ENCODE results near the gene ZNF619.

ZNF619 gene

DNA sequence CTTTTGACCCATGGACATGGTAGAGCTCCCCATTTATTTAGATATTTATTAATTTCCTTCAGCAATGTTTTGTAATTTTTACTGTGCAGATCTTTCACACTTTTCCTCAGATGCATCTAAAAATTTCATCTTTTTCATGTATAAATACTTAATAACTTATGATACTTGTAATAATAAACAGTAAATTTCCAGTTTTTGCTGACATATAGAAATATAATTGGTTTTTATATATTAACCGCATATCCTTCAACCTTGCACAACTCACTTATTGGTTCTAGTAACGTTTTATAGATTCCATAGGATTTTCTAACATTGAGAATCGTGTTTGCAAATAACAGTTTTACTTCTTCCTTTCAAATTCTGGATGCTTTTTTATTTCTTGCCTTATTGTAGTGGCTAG lies 44.3 kb downstream of the ZNF619 start:
- in situ Hi-C loops (cut with MboI; ENCODE audit: low pct_unique_long_range_greater_than_20kb, low sequenced_read_pairs, unreplicated experiment) = no loop called here
- TF ChIP-seq, protein P1, sequence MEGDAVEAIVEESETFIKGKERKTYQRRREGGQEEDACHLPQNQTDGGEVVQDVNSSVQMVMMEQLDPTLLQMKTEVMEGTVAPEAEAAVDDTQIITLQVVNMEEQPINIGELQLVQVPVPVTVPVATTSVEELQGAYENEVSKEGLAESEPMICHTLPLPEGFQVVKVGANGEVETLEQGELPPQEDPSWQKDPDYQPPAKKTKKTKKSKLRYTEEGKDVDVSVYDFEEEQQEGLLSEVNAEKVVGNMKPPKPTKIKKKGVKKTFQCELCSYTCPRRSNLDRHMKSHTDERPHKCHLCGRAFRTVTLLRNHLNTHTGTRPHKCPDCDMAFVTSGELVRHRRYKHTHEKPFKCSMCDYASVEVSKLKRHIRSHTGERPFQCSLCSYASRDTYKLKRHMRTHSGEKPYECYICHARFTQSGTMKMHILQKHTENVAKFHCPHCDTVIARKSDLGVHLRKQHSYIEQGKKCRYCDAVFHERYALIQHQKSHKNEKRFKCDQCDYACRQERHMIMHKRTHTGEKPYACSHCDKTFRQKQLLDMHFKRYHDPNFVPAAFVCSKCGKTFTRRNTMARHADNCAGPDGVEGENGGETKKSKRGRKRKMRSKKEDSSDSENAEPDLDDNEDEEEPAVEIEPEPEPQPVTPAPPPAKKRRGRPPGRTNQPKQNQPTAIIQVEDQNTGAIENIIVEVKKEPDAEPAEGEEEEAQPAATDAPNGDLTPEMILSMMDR (IDR thresholded peaks at IDR 0.05; ENCODE audit: extremely low read depth, insufficient read depth, missing control alignments) = no peak
- DNase-seq (ENCODE audit: low spot score) = no peak

- TF ChIP-seq, protein P1 (IDR thresholded peaks at IDR 0.05; ENCODE audit: extremely low read depth, insufficient read depth, missing control alignments) = no peak
- no peak for DNase-seq (ENCODE audit: low spot score)
- in situ Hi-C loops (cut with MboI; ENCODE audit: low pct_unique_long_range_greater_than_20kb, low sequenced_read_pairs, unreplicated experiment) = no loop called here
Observed at GRCh38 chr3:40523781-40524180, 46.9 kb downstream of the ZNF619 start.

- in situ Hi-C loops (cut with MboI; ENCODE audit: low pct_unique_long_range_greater_than_20kb, low sequenced_read_pairs, unreplicated experiment) = no loop called here
- TF ChIP-seq, protein P1 (IDR thresholded peaks at IDR 0.05; ENCODE audit: extremely low read depth, insufficient read depth, missing control alignments) = no peak
- DNase-seq (ENCODE audit: low spot score) = no peak
Observed at GRCh38 chr3:40524222-40524567, 47.3 kb downstream of the ZNF619 start.

- in situ Hi-C loops (cut with MboI; ENCODE audit: low pct_unique_long_range_greater_than_20kb, low sequenced_read_pairs, unreplicated experiment) = no loop called here
- DNase-seq (ENCODE audit: low spot score) = peak; percentile 92
- TF ChIP-seq, protein P1 (IDR thresholded peaks at IDR 0.05; ENCODE audit: extremely low read depth, insufficient read depth, missing control alignments) = no peak
Observed at GRCh38 chr3:40524568-40525285, 47.8 kb downstream of the ZNF619 start, which contains the start of gene ZNF621. TSS of gene ZNF621 (plus strand) at chr3:40524960. CDS start at chr3:40525841, 881 bp downstream.

DNA sequence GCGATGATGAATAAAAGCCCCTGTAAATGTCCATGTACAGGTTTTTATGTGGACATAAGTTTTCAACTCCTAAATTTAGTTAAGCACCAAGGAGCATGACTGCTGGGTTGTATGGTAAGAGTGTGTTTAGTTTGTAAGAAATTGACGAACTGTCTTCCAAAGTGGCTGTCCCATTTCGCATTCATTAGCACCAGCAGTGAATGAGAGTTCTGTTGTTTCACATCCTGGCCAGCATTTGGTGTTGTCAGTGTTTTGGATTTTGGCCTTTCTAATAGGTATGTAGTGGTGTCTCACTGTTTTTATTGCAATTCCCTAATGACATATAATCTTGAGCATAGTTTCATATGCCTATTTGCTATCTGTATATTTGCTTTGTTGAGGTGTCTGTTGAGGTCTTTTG lies 51.5 kb downstream of the ZNF619 start:
- DNase-seq (ENCODE audit: low spot score) = no peak
- TF ChIP-seq, protein P1 (IDR thresholded peaks at IDR 0.05; ENCODE audit: extremely low read depth, insufficient read depth, missing control alignments) = no peak
- in situ Hi-C loops (cut with MboI; ENCODE audit: low pct_unique_long_range_greater_than_20kb, low sequenced_read_pairs, unreplicated experiment) = no loop called here

GRCh38 chr3:40532252-40532651 lies 55.3 kb downstream of the ZNF619 start:
- TF ChIP-seq, protein P1 (IDR thresholded peaks at IDR 0.05; ENCODE audit: extremely low read depth, insufficient read depth, missing control alignments) = no peak
- DNase-seq (ENCODE audit: low spot score) = no peak
- in situ Hi-C loops (cut with MboI; ENCODE audit: low pct_unique_long_range_greater_than_20kb, low sequenced_read_pairs, unreplicated experiment) = no loop called here

All from GM13977 (cell line).